Cardiac muscle cell (in vitro differentiated cells and primary cell): Measurements from ENCODE around the gene TMEM205. TPM values are rescaled to one million over a fixed set of nuclear protein-coding genes. Genes with fewer than 3 reads are reported as not detected.
A peak's percentile ranks its signal among the peaks of the same experiment; 100 is the strongest.

ENCODE experiments used
- DNase-seq, 2 donors: peaks; one replicate each; pipeline versions ENCODE4 v3.0.0 to v3.0.0-alpha.2; 2010 to 2017; ENCODE audit warnings: low read depth in 1 of 2, low spot score in 1 of 2
- H3K27ac ChIP-seq: fragments of 200-600 bp; sonication (generic); 2 replicates; pipeline ENCODE4 v1.5.1; 2016
- H3K27me3 ChIP-seq: fragments of 200-600 bp; sonication (generic); 2 replicates; pipeline ENCODE4 v1.6.0; 2016; ENCODE audit warnings: control low read depth
- H3K36me3 ChIP-seq: fragments of 200-600 bp; sonication (generic); 2 replicates; pipeline ENCODE4 v1.5.1; 2016; ENCODE audit warnings: control low read depth
- H3K4me1 ChIP-seq: fragments of 200-600 bp; sonication (generic); 2 replicates; pipeline ENCODE4 v1.8.1; 2017; ENCODE audit warnings: low read depth, mild to moderate bottlenecking, mixed run types
- H3K4me3 ChIP-seq: fragments of 200-600 bp; sonication (generic); 2 replicates; pipeline ENCODE4 v1.5.1; 2016; ENCODE audit warnings: mild to moderate bottlenecking
- H3K9me3 ChIP-seq: fragments of 200-600 bp; sonication (generic); 2 replicates; pipeline ENCODE4 v1.5.1; 2017; ENCODE audit warnings: low read depth, mild to moderate bottlenecking, control low read depth
- polyA plus RNA-seq: library from polyadenylated mRNA; unstranded; fragments of >200 nt; fragmentation: Nextera tagmentation; extraction: Ambion mirVana; gene quantifications from 2 replicates; pipeline ENCODE4 v1.2.1, GENCODE V29; 2016
- total RNA-seq: library from RNA; depleted of rRNA; stranded (reverse); fragments of >200 nt; gene quantifications from 2 replicates; pipeline ENCODE4 v1.2.3, GENCODE V29; 2016
- TF ChIP-seq, protein P1 (sequence below): IDR thresholded peaks from 2 replicates; pipeline ENCODE4 v1.5.1; 2012; ENCODE audit warnings: low read depth, mild to moderate bottlenecking, low read length

TMEM205 gene
- total and polyA plus RNA-seq, 2 experiments from 2014 or later = 137 to 154 TPM

GRCh38 chr19:11364935-11365334 is 18.9 kb upstream of the TMEM205 start:
- Histone ChIP-seq H3K4me3 (no peak overlapping the region), H3K36me3 (no peaks in the 10 kb centered on the region), H3K27ac (no peak overlapping the region), H3K4me1 (no peaks in the 10 kb centered on the region), H3K27me3 (no peaks in the 10 kb centered on the region), H3K9me3 (no peaks in the 10 kb centered on the region)
- DNase-seq = no peak
- TF ChIP-seq, protein P1, sequence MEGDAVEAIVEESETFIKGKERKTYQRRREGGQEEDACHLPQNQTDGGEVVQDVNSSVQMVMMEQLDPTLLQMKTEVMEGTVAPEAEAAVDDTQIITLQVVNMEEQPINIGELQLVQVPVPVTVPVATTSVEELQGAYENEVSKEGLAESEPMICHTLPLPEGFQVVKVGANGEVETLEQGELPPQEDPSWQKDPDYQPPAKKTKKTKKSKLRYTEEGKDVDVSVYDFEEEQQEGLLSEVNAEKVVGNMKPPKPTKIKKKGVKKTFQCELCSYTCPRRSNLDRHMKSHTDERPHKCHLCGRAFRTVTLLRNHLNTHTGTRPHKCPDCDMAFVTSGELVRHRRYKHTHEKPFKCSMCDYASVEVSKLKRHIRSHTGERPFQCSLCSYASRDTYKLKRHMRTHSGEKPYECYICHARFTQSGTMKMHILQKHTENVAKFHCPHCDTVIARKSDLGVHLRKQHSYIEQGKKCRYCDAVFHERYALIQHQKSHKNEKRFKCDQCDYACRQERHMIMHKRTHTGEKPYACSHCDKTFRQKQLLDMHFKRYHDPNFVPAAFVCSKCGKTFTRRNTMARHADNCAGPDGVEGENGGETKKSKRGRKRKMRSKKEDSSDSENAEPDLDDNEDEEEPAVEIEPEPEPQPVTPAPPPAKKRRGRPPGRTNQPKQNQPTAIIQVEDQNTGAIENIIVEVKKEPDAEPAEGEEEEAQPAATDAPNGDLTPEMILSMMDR = no peak

DNA sequence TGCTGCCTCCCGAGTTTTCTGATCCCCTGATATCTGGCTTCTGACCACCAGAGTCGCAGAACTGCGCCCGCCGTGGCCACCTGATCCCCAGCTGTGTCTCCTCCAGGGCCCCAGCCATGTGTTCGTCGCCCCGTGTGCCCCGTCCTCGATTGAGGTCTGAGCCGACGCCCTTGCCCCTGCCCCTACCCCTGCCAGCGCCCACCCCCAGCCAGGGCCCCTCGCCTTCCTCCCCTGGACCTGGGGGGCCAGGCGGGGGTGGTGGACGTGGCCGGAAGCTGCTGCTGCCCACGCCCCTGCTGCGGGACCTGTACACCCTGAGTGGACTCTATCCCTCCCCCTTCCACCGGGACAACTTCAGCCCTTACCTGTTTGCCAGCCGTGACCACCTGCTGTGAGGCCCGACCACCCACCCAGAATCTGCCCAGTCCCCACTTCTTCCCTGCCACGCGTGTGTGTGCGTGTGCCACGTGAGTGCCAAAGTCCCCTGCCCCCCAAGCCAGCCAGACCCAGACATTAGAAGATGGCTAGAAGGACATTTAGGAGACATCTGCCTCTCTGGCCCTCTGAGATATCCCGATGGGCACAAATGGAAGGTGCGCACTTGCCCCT is 18.3 kb upstream of the TMEM205 start:
- DNase-seq = no peak
- TF ChIP-seq, protein P1 = no peak

DNA sequence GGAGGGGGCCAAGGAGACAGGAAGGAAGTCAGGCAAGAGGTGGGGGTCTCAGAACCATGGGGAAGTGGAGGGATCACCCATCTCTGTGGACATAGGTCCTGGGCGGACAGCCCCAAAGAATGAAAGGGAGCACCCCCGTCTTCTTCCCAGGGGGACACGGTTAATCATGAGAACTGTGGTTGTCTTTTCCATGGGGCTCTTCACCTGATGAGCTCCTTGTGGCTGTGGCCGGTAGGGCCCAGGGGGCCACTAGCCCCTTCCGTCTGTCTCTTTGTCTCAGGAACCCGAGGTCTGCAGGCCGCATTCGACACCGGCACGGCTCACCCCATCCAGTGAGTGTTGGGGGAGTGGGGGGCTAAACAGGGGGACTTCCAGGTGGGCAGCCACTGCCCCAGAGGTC is 17.8 kb upstream of the TMEM205 start:
- Histone ChIP-seq H3K4me3 (no peak overlapping the region), H3K36me3 (no peaks in the 10 kb centered on the region), H3K27ac (no peak overlapping the region), H3K4me1 (no peaks in the 10 kb centered on the region), H3K9me3 (no peaks in the 10 kb centered on the region), H3K27me3 (no peaks in the 10 kb centered on the region)
- TF ChIP-seq, protein P1 = no peak
- DNase-seq = no peak

More for the DNA sequence above, 18.3 kb upstream of the TMEM205 start:
- Histone ChIP-seq H3K9me3 (no peaks in the 10 kb centered on the region), H3K4me1 (no peaks in the 10 kb centered on the region), H3K27me3 (no peaks in the 10 kb centered on the region), H3K36me3 (no peaks in the 10 kb centered on the region), H3K27ac (no peak overlapping the region), H3K4me3 (no peak overlapping the region)

DNA sequence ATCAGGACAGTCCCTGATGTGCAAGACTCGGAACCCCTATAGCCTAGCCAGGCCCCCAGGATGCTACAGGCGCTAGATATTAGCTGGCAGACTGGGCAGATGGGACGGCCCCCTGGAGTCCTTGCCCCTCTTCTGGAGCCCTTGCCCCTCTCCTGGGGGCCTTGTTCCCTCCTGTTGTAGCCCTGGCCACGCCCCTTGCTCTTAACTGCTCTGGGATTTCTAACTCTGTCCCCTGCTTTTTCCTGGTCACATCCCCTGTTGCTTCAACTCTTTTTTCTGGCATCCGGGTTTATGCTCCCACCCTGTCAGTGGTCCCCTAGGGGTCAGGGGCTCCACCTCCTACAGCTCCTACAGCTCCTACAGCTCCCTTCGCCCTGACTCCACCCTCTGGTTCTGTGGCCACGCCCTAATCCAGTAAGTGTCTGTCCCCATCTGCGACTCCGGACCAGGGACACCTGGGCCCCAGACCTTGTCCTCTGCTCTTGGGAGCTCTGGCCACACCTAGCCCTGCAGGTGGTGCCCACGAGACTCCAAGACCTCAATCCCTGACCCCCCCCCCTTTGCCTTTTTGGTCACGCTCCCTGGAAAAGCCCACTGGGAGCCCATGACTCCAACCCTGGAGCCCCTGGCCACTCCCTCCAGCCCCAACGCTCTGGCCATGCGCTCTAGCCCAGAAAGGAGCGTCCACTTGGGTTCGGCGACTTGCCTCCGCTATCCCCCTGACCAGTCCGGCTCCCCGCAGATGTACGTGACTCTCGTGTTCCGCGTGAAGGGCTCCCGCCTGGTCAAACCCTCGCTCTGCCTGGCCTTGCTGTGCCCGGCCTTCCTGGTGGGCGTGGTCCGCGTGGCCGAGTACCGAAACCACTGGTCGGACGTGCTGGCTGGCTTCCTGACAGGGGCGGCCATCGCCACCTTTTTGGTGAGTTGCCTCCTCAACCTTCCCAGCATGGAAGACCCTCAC is 16.0 kb upstream of the TMEM205 start:
- no peaks in the 10 kb centered on the region for H3K9me3 ChIP-seq
- H3K27ac ChIP-seq = no peak overlapping the region
- no peaks in the 10 kb centered on the region for H3K4me1 ChIP-seq
- TF ChIP-seq, protein P1 = no peak
- no peak for DNase-seq
- no peaks in the 10 kb centered on the region for H3K27me3 ChIP-seq
- no peaks in the 10 kb centered on the region for H3K36me3 ChIP-seq
- no peak overlapping the region for H3K4me3 ChIP-seq

- H3K36me3 ChIP-seq = no peaks in the 10 kb centered on the region
- TF ChIP-seq, protein P1 = no peak
- H3K4me1 ChIP-seq = no peaks in the 10 kb centered on the region
- H3K9me3 ChIP-seq = no peaks in the 10 kb centered on the region
- H3K27me3 ChIP-seq = no peaks in the 10 kb centered on the region
- H3K4me3 ChIP-seq = no peak overlapping the region
- H3K27ac ChIP-seq = no peak overlapping the region
- peak in 1 of 2 donors; percentile 90 for DNase-seq
Observed at GRCh38 chr19:11361037-11361770, 15.1 kb upstream of the TMEM205 start.
